ENCODE results near the gene CCNK. TPM values are rescaled to one million over a fixed set of nuclear protein-coding genes. Genes with fewer than 3 reads are reported as not detected.

CCNK gene
- total RNA-seq, 1 experiment from 2014 or later, result 104 TPM

DNA sequence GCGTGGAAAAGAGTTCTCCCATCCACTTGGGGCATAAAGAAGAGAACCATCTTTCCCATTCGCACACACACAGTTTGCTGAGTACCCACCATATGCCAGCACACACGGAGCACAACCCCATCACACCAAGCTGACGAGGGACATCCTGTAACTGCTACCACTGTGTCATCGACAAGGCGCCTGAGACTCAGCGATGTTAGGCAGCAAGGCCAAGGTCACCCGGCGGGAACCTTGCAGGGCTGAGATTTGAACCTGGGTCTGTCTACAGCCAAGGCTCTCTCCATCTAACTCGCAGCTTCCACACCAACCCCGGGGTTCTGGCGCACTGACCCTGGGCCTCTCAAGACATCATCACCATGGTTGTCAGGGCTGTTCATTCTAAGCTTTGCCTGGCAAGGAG is 62.8 kb downstream of the CCNK start:
- DNase-seq, result no peak
- no peaks in the 10 kb centered on the region for H3K36me3 ChIP-seq (ENCODE audit: control insufficient read depth, insufficient read depth, low read length)
- H3K4me1 ChIP-seq, result no peaks in the 10 kb centered on the region
- ChIA-PET CTCF (no interaction called here), POLR2A (no interaction called here)
- Mint-ChIP-seq H3K27ac (ENCODE audit: unreplicated experiment) (no peak overlapping the region), H3K4me1 (ENCODE audit: low read depth, unreplicated experiment) (peaks cover 6% of the 10 kb centered on the region), H3K4me3 (ENCODE audit: unreplicated experiment) (no peak overlapping the region), H3K27me3 (ENCODE audit: insufficient read depth, unreplicated experiment) (no peaks in the 10 kb centered on the region), H3K36me3 (ENCODE audit: insufficient read depth, unreplicated experiment) (peaks cover 5% of the 10 kb centered on the region), H3K9me3 (ENCODE audit: unreplicated experiment) (no peaks in the 10 kb centered on the region)
- intact Hi-C loops (cut with micrococcal nuclease; ENCODE audit: unreplicated experiment), result no loop called here
- no peak overlapping the region for H3K4me3 ChIP-seq (ENCODE audit: low read depth, low read length)
- TF ChIP-seq, protein P1, sequence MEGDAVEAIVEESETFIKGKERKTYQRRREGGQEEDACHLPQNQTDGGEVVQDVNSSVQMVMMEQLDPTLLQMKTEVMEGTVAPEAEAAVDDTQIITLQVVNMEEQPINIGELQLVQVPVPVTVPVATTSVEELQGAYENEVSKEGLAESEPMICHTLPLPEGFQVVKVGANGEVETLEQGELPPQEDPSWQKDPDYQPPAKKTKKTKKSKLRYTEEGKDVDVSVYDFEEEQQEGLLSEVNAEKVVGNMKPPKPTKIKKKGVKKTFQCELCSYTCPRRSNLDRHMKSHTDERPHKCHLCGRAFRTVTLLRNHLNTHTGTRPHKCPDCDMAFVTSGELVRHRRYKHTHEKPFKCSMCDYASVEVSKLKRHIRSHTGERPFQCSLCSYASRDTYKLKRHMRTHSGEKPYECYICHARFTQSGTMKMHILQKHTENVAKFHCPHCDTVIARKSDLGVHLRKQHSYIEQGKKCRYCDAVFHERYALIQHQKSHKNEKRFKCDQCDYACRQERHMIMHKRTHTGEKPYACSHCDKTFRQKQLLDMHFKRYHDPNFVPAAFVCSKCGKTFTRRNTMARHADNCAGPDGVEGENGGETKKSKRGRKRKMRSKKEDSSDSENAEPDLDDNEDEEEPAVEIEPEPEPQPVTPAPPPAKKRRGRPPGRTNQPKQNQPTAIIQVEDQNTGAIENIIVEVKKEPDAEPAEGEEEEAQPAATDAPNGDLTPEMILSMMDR (IDR thresholded peaks at IDR 0.05; ENCODE audit: insufficient read depth in 1 of 2, low read depth in 1 of 2, low read length in 1 of 2, severe bottlenecking in 1 of 2, unreplicated experiment in 1 of 2), result no peak
- H3K27me3 ChIP-seq (replicated peaks; ENCODE audit: control insufficient read depth, insufficient read depth, low read length), result no peaks in the 10 kb centered on the region
- BruUV-seq (replicated peaks), result no TSS peak
- no peaks in the 10 kb centered on the region for H3K9me3 ChIP-seq

DNA sequence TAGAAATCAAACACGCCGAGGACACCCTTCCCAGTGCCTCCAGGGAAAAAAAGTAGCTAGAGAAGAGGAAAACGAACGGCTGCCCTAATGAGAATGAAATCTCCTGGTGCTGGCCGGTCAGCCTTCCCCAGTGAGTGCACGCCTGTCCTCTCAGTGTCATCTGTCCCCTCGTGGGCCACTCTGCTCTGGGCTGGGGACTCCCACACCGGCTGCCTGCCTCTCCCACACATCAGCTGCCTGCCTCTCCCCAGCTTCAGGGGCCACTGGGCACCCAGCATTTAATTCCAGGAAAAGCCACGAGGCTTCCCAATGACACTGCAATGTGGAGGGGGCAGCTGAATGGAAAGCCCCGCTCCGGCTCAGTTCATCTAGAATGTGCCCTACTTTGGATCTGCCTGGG is 63.8 kb downstream of the CCNK start:
- Mint-ChIP-seq H3K4me3 (ENCODE audit: unreplicated experiment) (no peak overlapping the region), H3K36me3 (ENCODE audit: insufficient read depth, unreplicated experiment) (peaks cover 5% of the 10 kb centered on the region), H3K9me3 (ENCODE audit: unreplicated experiment) (no peaks in the 10 kb centered on the region), H3K27ac (ENCODE audit: unreplicated experiment) (peak overlapping the region; percentile 66), H3K4me1 (ENCODE audit: low read depth, unreplicated experiment) (peaks cover 7% of the 10 kb centered on the region), H3K27me3 (ENCODE audit: insufficient read depth, unreplicated experiment) (no peaks in the 10 kb centered on the region)
- DNase-seq, result no peak
- Histone ChIP-seq H3K27me3 (replicated peaks; ENCODE audit: control insufficient read depth, insufficient read depth, low read length) (no peaks in the 10 kb centered on the region), H3K36me3 (ENCODE audit: control insufficient read depth, insufficient read depth, low read length) (no peaks in the 10 kb centered on the region), H3K4me3 (ENCODE audit: low read depth, low read length) (no peak overlapping the region), H3K4me1 (no peaks in the 10 kb centered on the region), H3K9me3 (no peaks in the 10 kb centered on the region)
- POLR2A ChIA-PET, result no interaction called here
- BruUV-seq (replicated peaks), result no TSS peak
- intact Hi-C loops (cut with micrococcal nuclease; ENCODE audit: unreplicated experiment), result no loop called here
- CTCF ChIA-PET, result no interaction called here
- TF ChIP-seq, protein P1 (IDR thresholded peaks at IDR 0.05; ENCODE audit: insufficient read depth in 1 of 2, low read depth in 1 of 2, low read length in 1 of 2, severe bottlenecking in 1 of 2, unreplicated experiment in 1 of 2), result no peak

DNA sequence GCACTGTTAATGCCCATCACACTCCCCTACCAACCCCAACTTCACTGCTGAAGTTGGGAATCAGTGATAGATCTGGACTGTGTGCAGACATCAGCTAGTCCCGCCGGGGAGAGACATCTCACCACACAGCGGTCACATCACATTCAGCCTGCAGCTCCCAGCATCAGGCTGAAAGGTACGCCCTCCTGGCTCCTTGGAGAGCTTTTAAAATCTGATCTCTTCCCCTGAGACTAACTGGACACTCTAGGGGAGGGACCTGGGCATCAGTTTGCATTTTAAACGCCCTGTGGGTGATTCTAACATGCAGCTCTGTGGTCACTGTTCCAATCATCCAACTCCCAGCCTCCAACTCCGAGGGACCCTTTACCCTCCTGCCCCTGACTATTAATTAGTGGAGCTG is 64.4 kb downstream of the CCNK start:
- ChIA-PET POLR2A (no interaction called here), CTCF (interaction anchor here (0.6 kb wide), 1 partner anchor 26 kb away, joined by 3 read pairs; no protein-coding TSS in a partner anchor)
- no peak overlapping the region for H3K27ac Mint-ChIP-seq (ENCODE audit: unreplicated experiment)
- H3K36me3 ChIP-seq (ENCODE audit: control insufficient read depth, insufficient read depth, low read length), result no peaks in the 10 kb centered on the region
- no peaks in the 10 kb centered on the region for H3K9me3 Mint-ChIP-seq (ENCODE audit: unreplicated experiment)
- H3K9me3 ChIP-seq, result no peaks in the 10 kb centered on the region
- H3K4me1 ChIP-seq, result no peaks in the 10 kb centered on the region
- H3K4me1 Mint-ChIP-seq (ENCODE audit: low read depth, unreplicated experiment), result peaks cover 13% of the 10 kb centered on the region
- no peaks in the 10 kb centered on the region for H3K27me3 Mint-ChIP-seq (ENCODE audit: insufficient read depth, unreplicated experiment)
- no peak overlapping the region for H3K4me3 ChIP-seq (ENCODE audit: low read depth, low read length)
- BruUV-seq (replicated peaks), result no TSS peak
- no peak for DNase-seq
- no peaks in the 10 kb centered on the region for H3K27me3 ChIP-seq (replicated peaks; ENCODE audit: control insufficient read depth, insufficient read depth, low read length)
- TF ChIP-seq, protein P1 (IDR thresholded peaks at IDR 0.05; ENCODE audit: insufficient read depth in 1 of 2, low read depth in 1 of 2, low read length in 1 of 2, severe bottlenecking in 1 of 2, unreplicated experiment in 1 of 2), result no peak
- intact Hi-C loops (cut with micrococcal nuclease; ENCODE audit: unreplicated experiment), result no loop called here
- H3K36me3 Mint-ChIP-seq (ENCODE audit: insufficient read depth, unreplicated experiment), result peaks cover 7% of the 10 kb centered on the region
- H3K4me3 Mint-ChIP-seq (ENCODE audit: unreplicated experiment), result no peak overlapping the region

Measured in Caco-2 (cell line).